GM10847 (cell line): ENCODE measurements around the gene ZDHHC13.
A peak's percentile ranks its signal among the peaks of the same experiment; 100 is the strongest.

Experiments
- POLR2A ChIP-seq: IDR thresholded peaks from 2 replicates; pipeline ENCODE4 v1.6.1; 2011; ENCODE audit not compliant: insufficient read length; ENCODE audit errors: extremely low read depth

ZDHHC13 gene, protein sequence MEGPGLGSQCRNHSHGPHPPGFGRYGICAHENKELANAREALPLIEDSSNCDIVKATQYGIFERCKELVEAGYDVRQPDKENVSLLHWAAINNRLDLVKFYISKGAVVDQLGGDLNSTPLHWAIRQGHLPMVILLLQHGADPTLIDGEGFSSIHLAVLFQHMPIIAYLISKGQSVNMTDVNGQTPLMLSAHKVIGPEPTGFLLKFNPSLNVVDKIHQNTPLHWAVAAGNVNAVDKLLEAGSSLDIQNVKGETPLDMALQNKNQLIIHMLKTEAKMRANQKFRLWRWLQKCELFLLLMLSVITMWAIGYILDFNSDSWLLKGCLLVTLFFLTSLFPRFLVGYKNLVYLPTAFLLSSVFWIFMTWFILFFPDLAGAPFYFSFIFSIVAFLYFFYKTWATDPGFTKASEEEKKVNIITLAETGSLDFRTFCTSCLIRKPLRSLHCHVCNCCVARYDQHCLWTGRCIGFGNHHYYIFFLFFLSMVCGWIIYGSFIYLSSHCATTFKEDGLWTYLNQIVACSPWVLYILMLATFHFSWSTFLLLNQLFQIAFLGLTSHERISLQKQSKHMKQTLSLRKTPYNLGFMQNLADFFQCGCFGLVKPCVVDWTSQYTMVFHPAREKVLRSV

DNA sequence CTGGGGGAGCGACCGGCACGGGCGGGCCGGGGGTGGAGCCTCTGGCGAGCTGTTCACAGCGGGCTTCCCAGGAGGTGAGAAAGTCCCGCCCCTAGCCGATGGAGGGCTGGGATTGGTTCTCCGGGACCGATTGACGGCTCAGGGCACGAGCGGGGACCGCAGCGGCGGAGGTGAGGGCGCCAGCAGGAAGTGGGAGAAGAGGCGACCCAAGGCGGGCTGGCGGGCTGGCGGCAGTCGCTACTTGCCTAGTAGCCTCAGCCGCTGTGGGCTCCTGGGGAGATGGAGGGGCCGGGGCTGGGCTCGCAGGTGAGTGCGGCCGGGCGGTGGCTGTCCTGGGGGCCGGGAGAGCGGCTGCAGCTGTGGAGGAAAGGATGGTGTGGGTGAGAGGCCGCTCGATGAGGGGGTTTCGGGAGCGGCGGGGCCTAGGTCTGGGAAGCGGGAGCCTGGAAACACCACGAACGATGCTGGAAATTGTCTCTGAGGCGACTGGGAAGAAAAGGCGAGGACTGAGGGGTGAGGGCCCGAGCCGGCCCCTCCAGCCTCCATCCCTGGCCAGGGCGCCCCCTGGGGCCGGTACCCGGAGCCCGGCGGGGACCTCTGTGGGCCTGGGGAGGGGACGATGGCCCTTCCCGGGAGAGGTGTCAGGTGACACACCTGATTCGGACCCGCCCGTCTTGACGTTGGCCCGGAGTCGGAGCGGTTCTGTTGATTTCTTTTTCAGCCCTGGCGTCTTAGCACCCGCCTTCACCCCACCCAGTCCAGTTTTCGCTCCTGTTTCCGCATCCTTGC lies at the start of gene ZDHHC13:
TSS of gene ZDHHC13 (plus strand) at position 198 of the 789 bp plus-strand sequence. CDS start at position 280, 82 bp downstream.
- TF ChIP-seq POLR2A, result peak; percentile 67

DNA sequence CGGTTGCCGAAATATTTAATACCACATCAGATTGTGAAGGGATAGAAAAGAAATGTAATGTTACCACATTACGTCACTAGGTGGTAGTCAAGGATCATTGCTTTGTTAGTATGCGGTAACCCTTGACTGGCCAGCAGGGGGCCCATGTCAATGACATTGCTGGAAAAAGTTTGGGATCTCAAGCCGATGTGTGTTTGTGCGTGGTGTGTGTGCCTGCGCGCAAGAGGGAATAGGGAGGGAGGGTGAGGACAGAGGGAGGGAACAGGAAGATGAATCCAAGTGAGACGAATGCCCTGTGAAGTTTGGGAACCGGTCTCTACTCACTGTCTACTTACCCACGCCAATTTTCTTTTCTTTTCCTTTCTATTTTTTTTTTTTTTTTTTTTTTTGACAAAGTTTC lies 45.7 kb upstream of the ZDHHC13 start:
- no peak for TF ChIP-seq POLR2A

DNA sequence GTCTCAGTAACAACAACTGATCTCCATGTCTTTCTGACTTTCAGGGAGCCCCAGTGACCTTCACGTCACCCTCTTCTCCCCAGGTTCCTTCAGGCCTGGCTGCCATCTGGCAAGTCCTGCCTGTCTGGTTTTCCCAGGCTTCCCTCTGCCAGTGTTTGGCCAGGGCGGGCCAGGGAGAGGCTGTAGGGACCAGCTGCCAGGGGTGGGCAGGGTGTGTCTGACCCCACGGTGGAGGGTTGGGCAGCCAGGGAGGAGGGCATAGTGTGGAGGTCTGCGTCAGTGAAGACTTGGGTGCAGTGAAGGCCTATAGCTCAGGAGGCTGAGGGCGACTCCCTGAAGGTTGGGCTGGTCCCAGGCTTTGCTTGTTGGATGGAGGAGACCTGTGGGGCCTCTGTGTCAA lies 44.5 kb upstream of the ZDHHC13 start:
- TF ChIP-seq POLR2A, result no peak

DNA sequence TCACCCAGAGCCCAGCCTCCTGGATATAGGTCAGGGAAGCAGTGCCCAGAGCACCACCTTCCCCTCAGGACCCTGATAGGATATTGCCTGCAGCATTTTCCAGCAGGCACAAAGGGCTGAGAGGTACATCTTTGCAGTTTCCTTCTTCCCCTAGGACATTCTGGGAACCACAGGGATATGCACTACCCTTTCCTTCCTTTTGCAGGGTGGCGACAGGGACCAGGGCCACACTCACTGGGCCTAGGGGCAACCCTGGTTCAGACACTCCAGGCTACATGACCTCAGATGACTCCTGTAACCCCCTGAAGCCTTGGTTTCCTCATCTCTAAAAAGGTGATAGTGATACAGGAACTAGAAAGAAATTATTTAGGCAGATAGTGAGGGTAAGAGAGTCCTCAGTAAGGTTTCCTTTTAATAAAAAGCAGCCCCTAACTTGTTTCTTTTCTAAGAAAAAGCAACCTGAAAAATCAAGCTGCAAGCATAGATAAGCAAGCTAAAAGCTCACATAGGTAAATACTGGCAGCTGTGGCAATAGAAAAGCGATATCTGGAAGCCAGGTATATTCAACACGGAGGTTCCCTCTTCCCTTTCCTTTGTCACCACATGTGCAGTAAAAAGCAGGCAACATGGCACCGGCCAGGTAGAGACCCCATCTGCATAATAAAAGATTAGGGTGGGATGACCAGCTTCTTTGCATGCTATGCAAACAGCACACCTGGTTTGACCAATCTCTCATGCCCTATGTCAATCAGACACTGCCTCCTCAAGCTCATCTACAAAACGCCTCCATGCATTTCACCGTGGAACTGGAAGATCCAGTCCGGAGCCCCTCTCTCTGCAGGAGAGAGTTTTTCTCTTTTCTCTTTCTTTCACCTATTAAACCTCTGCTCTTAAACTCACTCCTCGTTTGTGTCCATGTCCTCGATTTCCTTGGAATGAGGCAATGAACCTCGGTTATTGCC lies 43.2 kb upstream of the ZDHHC13 start:
- no peak for TF ChIP-seq POLR2A

DNA sequence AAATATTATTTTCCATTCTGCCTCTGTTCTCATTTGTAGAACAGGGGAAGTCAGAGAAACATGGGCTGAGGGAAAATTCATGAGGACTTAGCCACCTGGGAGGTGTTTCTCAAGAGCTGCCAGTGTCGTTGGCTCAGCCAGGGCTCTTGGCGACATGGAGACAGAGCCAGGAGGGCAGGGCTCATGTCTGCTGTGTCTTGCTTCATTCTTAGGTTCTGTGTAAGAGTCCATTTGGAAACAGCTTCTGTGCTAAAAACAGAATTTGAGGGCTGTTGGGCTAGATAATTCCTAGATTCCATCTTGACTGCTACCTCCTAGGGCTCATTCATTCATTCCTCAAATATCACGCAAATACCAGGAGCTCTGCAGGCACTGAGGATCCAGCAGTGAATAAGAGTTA lies 41.3 kb upstream of the ZDHHC13 start:
- TF ChIP-seq POLR2A, result no peak

DNA sequence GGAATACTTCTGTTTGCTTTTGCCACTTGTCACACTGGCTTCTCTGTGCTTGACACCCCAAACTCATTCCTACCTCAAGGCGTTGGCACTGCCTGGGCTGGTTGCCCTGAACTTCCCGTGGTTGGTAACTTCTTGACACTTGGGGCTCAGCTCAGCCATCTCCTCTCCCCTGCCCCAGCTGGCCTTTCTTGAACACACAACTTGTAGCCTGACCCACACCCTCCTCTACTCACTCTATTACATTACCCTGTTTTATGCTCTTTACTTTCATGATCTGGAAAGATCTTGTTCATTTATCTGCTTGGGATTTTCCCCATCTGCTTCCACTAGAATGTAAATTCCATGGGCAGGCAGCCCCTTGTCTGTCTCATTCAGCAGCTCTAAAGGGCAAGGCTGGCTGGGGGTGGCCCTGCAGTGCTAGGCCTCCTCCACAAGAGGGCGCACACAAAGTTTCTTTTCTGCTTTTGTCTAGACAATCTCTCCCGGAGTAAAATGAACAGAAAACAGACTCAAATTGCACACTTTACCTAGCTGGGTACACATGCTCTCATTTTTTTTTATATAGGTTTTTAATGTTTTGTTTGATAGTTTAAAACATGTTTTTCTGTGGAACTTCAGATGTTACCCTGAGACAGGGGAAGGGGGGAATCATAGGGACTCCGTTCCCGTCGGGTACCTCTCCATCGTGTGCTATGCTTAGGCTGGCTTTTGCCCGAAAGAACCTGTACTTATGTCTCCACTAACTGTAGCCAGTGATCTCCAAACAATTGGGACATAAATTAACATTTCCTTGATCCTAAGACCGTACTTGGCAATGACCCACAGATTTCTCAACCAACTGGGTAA lies 40.0 kb upstream of the ZDHHC13 start:
- no peak for TF ChIP-seq POLR2A

DNA sequence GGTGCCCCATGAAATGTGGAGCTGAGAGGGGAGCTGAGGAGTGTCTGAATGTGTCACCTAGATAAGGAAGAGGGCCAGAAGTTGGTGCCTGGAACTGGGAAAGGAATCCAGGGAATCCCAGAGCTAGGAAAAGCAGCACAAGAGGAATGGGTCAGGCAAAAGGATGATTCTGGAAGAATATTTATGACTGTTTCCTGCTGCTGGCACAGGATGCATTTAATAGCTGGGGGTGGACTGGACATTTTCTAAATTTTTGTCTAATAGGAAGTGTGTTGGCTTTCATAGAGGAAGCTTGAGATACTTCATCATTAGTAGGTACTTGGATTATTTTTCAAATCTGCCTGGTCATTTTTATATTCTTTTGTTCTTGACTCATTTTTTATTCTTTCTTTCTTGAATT lies 39.0 kb upstream of the ZDHHC13 start:
- no peak for TF ChIP-seq POLR2A

DNA sequence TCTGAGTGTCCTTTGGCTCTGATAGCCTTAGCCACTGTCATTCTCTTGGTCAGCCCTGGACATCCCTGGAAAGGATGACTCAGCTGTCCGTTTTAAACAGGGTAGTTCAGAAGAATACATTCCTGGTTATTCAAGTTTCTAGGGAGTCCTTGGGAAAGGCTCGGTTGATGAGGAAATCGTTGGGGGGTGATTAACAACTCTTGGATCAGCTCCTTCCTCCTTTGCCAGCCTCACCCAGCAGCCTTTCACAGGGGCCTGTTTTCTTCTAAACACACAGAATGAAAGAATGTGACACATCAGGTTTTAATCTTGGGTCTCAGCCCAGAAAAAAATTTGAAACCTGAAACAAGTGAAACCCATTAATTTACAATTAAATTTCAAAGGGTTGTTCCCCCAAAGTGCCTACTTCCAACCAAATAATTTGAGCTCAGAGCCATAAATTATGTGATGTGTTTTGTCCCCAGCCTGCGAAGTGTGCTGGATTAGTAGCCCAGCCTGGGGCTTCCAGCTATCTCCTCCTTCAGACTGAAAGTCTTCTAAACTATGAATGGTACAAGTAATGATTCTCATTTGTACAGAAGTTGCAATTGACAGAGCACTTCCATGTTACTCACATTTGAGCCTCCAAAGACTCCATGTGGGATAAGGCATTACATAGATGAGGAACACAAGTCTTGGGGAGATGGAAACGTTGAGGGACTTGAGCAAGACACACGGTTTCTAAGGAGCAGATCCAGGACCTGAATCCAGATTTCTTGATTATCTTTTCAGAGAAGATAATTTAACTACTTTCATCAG lies 37.1 kb upstream of the ZDHHC13 start:
- TF ChIP-seq POLR2A, result no peak

DNA sequence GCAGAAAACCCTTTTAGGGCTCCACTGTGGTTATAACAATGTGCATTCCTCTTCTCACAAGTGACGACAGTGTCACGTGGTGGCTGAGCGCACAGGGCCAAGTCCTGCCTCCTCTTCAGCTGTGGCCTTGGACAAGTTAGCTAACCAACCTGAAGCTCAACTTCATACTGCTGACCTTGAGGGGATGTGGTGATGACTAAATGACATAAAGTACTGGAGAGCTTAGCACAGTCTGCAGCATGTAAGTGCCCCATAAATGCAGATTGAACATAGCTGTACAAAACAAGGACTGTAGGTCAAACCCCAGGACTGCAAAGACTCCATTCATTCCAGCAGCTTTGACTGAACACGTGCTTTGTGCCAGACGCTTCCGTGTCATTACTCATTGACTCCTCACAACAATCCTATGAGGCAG lies 36.4 kb upstream of the ZDHHC13 start:
- TF ChIP-seq POLR2A, result no peak

DNA sequence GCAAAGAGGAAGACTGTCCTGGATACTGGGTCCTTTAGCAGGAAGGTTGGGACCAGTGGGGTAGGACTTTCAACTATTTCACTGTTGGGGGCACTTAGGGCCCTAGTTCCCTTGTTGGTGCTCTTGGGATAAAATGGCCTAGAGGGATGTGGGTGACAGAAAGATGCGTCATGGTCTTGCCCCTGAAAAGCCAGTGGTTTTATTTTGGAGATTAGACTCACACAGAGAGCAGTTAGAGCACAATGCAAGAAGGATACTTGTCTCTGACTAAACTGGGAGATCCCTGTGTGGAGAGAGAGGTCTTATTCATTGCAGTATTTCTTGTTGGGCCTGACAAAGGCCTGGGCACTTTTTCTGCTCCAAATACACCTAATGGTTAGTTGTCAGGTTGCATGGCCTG lies 33.8 kb upstream of the ZDHHC13 start:
- no peak for TF ChIP-seq POLR2A

DNA sequence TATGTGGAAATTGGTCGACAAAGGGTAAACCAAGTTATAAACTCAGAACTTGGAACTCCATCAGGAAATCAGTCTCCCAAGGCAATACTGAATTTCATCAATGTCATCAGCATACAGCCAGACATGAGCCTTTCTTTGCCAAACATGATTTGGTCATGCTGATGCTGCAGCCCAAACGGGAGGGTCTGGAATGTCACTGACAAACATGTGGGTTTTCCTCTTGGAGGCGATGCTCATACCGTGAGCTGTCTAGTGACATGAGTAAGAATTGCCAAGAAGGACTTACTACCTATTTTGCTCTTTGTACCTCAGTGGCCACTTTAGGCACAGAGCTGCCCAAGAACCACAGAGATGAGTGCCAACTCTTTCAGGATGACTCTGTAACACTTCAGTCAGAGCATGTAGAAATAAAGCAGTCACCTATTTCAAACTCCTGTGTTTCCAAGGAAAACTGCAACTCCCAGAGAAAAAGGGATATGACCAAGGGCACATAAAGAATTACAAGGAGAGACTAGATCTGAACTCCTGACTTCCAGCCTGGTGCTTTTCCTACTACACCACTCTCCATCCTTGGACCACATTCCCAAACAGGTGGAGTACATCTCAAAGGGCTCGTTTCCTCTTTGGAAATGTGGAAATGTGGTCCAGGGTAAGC lies 32.2 kb upstream of the ZDHHC13 start:
- TF ChIP-seq POLR2A, result no peak

DNA sequence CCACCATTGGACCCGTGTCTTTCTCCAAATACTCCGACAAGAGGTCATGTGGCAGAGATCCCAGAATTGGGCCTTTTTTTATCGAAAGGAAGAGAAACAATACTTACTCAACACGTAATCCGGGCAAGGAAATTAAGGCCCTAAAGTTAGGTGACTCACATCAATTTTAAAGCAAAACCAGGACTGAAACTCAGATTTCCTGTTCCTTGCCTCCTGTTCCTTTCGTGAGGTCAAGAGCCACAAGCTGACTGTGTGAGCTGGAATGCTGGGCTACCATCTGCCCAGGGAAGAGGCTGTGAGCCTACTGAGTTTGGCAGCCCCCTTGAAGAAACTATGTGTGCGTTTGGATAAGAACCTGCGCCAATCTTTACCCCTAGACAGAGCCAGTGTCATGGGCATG lies 29.3 kb upstream of the ZDHHC13 start:
- no peak for TF ChIP-seq POLR2A

DNA sequence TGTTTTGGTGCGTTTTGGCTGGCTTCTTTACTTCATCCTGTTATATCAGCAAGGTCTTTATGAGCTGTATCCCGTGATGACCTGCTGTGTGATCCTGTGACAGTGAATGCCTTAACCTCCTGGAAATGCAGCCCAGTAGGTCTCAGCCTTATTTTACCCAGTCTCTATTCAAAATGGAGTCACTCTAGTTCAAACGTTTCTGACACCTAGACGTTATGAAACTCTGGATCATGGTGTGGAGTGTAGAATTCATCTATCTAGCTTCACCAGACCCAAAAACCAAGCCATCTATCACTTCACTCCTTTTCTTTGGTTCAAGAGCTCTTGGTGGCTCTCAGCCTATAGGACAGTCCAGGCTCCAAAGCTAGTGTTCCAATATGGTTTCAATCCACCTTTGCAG lies 28.2 kb upstream of the ZDHHC13 start:
- TF ChIP-seq POLR2A, result no peak
